Astrocyte (in vitro differentiated cells and primary cell): ENCODE data around the gene DCAF6.
"Not testable (repeated sequence)": the region's sequence is repeated elsewhere in the genome, so short reads cannot be mapped to it uniquely, and the experiment has no call there.

ENCODE experiments used
- EZH2 ChIP-seq: IDR thresholded peaks from 2 replicates; pipeline ENCODE4 v1.6.1; 2012; ENCODE audit warnings: mild to moderate bottlenecking, low read length, inconsistent platforms; ENCODE audit not compliant: insufficient read depth
- TF ChIP-seq, protein P1 (sequence below): IDR thresholded peaks from 2 replicates; pipeline ENCODE4 v1.5.1; 2011; ENCODE audit warnings: low read depth, mild to moderate bottlenecking, inconsistent platforms, low read length, moderate library complexity; ENCODE audit not compliant: insufficient read depth

GRCh38 chr1:168056152-168056551, 119.7 kb downstream of the DCAF6 start:
- TF ChIP-seq, protein P1, sequence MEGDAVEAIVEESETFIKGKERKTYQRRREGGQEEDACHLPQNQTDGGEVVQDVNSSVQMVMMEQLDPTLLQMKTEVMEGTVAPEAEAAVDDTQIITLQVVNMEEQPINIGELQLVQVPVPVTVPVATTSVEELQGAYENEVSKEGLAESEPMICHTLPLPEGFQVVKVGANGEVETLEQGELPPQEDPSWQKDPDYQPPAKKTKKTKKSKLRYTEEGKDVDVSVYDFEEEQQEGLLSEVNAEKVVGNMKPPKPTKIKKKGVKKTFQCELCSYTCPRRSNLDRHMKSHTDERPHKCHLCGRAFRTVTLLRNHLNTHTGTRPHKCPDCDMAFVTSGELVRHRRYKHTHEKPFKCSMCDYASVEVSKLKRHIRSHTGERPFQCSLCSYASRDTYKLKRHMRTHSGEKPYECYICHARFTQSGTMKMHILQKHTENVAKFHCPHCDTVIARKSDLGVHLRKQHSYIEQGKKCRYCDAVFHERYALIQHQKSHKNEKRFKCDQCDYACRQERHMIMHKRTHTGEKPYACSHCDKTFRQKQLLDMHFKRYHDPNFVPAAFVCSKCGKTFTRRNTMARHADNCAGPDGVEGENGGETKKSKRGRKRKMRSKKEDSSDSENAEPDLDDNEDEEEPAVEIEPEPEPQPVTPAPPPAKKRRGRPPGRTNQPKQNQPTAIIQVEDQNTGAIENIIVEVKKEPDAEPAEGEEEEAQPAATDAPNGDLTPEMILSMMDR, result not testable (repeated sequence)
- TF ChIP-seq EZH2, result not testable (repeated sequence)
